BJ (cell line): ENCODE measurements around the gene DCBLD2. TPM values are rescaled to one million over a fixed set of nuclear protein-coding genes. Genes with fewer than 3 reads are reported as not detected.
A peak's percentile ranks its signal among the peaks of the same experiment; 100 is the strongest.

Experiments used
- CTCF ChIA-PET: fragments of 350-600 bp; formaldehyde crosslinking; extraction: SDS; loops from one replicate; lab custom pipeline; 2021; ENCODE audit warnings: antibody characterized with exemption, inconsistent platforms; lab: Yijun Ruan, JAX
- POLR2A ChIA-PET: fragments of 300-600 bp; sonication (Branson Sonifier 250); formaldehyde crosslinking; extraction: SDS; loops from one replicate; lab custom pipeline; 2021; ENCODE audit warnings: antibody characterized with exemption; lab: Charles Lee
- DNase-seq: peaks from one replicate; pipeline ENCODE4 v3.0.0-alpha.2; 2011; ENCODE audit warnings: low read depth
- H3K27me3 ChIP-seq: 2 replicates; pipeline ENCODE4 v1.6.0; 2011; ENCODE audit warnings: low read length; ENCODE audit not compliant: control insufficient read depth, insufficient read depth
- H3K36me3 ChIP-seq: 2 replicates; pipeline ENCODE4 v1.5.1; 2011; ENCODE audit warnings: low read length; ENCODE audit not compliant: control insufficient read depth, insufficient read depth
- H3K4me3 ChIP-seq: 2 replicates; pipeline ENCODE4 v1.5.1; 2011; ENCODE audit warnings: low read depth, mild to moderate bottlenecking, control low read depth, low read length
- polyA plus RNA-seq: library from polyadenylated mRNA; depleted of rRNA; stranded (reverse); fragments of >200 nt; gene quantifications from 2 replicates; pipeline ENCODE4 v1.2.3, GENCODE V29; 2011
- TF ChIP-seq, protein P1 (sequence below): IDR thresholded peaks from 2 replicates; pipeline ENCODE4 v1.5.1; 2011; ENCODE audit warnings: low read depth, mild to moderate bottlenecking, control low read depth, inconsistent platforms, low read length, moderate library complexity; ENCODE audit not compliant: insufficient read depth

DCBLD2 gene
- polyA plus RNA-seq, 1 experiment: 28.9 TPM

GRCh38 chr3:98787181-98787580, 114.3 kb downstream of the DCBLD2 start:
- DNase-seq: no peak
- TF ChIP-seq, protein P1, sequence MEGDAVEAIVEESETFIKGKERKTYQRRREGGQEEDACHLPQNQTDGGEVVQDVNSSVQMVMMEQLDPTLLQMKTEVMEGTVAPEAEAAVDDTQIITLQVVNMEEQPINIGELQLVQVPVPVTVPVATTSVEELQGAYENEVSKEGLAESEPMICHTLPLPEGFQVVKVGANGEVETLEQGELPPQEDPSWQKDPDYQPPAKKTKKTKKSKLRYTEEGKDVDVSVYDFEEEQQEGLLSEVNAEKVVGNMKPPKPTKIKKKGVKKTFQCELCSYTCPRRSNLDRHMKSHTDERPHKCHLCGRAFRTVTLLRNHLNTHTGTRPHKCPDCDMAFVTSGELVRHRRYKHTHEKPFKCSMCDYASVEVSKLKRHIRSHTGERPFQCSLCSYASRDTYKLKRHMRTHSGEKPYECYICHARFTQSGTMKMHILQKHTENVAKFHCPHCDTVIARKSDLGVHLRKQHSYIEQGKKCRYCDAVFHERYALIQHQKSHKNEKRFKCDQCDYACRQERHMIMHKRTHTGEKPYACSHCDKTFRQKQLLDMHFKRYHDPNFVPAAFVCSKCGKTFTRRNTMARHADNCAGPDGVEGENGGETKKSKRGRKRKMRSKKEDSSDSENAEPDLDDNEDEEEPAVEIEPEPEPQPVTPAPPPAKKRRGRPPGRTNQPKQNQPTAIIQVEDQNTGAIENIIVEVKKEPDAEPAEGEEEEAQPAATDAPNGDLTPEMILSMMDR: no peak
- no peaks in the 10 kb centered on the region for H3K27me3 ChIP-seq
- ChIA-PET CTCF (no interaction called here), POLR2A (no interaction called here)
- no peak overlapping the region for H3K4me3 ChIP-seq
- H3K36me3 ChIP-seq: no peaks in the 10 kb centered on the region; the same call in 1 of the 2 replicates

DNA sequence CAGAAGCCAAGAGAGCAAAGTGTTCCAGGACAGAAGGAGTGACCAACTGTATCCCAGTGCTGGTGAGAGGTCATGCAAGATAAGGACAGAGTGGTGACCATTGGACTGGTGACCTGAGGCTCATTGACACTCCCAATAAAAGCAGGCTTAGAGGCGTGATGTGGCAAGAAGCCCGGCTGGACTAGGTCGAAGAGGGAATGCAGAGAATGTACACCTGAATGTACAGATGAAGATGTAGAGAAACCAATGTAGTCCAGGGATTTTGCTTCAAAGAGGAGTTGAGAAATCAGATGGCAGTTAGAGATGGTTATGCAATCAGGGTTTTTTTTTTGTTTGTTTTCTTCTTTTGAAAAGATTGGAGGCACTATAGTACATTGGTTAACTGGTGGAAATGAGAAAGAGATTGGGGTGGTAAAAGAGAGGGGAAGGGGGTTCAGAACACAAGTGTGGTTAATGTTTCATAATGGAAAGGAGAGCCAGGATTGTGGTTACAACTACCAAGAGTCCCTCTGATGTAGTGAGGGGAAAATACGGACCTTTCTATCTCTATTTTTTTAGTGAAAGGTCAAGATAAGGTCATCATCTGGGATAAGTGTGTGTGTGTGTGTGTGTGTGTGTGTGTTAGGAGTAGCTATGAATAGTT, 115.0 kb downstream of the DCBLD2 start:
- POLR2A ChIA-PET: no interaction called here

GRCh38 chr3:98784666-98785600, 116.6 kb downstream of the DCBLD2 start:
- no peaks in the 10 kb centered on the region; the same call in 1 of the 2 replicates for H3K36me3 ChIP-seq
- peak; percentile 44 for DNase-seq
- ChIA-PET POLR2A (interaction anchor here (0.6 kb wide), 2 partner anchors 309 to 381 kb away, joined by 3 to 5 read pairs; no protein-coding TSS in a partner anchor), CTCF (no interaction called here)
- no peak overlapping the region for H3K4me3 ChIP-seq
- H3K27me3 ChIP-seq: peaks cover 1% of the 10 kb centered on the region; the same call in 1 of the 2 replicates
- TF ChIP-seq, protein P1: no peak

More for the DNA sequence above, 115.0 kb downstream of the DCBLD2 start:
- CTCF ChIA-PET: no interaction called here
- TF ChIP-seq, protein P1: no peak
- H3K36me3 ChIP-seq: no peaks in the 10 kb centered on the region; the same call in 1 of the 2 replicates
- H3K27me3 ChIP-seq: no peaks in the 10 kb centered on the region
- no peak for DNase-seq
- no peak overlapping the region for H3K4me3 ChIP-seq

GRCh38 chr3:98784042-98784441, 117.5 kb downstream of the DCBLD2 start:
- ChIA-PET CTCF (no interaction called here), POLR2A (no interaction called here)
- DNase-seq: no peak

More at GRCh38 chr3:98784042-98784441, 117.5 kb downstream of the DCBLD2 start:
- H3K36me3 ChIP-seq: no peaks in the 10 kb centered on the region; the same call in 1 of the 2 replicates
- peaks cover 1% of the 10 kb centered on the region; the same call in 1 of the 2 replicates for H3K27me3 ChIP-seq
- H3K4me3 ChIP-seq: no peak overlapping the region
- TF ChIP-seq, protein P1: no peak
